Loucy (cell line): ENCODE data around the gene RTL1.

ENCODE experiments used
- H2AFZ ChIP-seq: fragments of 200-600 bp; sonication (generic); 2 replicates; pipeline ENCODE4 v1.6.0; 2016; ENCODE audit warnings: antibody characterized with exemption, mild to moderate bottlenecking, low read length, moderate library complexity
- H3F3A ChIP-seq: fragments of 200-600 bp; 2 replicates; pipeline ENCODE4 v1.6.0; 2016; ENCODE audit warnings: antibody characterized with exemption, low read depth, mild to moderate bottlenecking
- H3K27me3 ChIP-seq: fragments of 200-600 bp; sonication (generic); 2 replicates; pipeline ENCODE4 v1.6.1; 2014; ENCODE audit warnings: low read length, mild to moderate bottlenecking; ENCODE audit not compliant: insufficient read depth, poor library complexity, severe bottlenecking
- H3K36me3 ChIP-seq: fragments of 200-600 bp; sonication (generic); 2 replicates; pipeline ENCODE4 v1.6.1; 2016; ENCODE audit warnings: low read length; ENCODE audit not compliant: insufficient read depth
- H3K4me1 ChIP-seq: fragments of 200-600 bp; sonication (generic); 2 replicates; pipeline ENCODE4 v1.5.1; 2014; ENCODE audit warnings: low read length, mild to moderate bottlenecking; ENCODE audit not compliant: insufficient read depth, poor library complexity, severe bottlenecking
- H3K4me2 ChIP-seq: fragments of 200-600 bp; sonication (generic); 2 replicates; pipeline ENCODE4 v1.6.0; 2014; ENCODE audit warnings: antibody characterized with exemption, low read length, low read depth, mild to moderate bottlenecking; ENCODE audit not compliant: poor library complexity, severe bottlenecking
- H3K4me3 ChIP-seq: fragments of 200-600 bp; sonication (generic); 2 replicates; pipeline ENCODE4 v1.5.1; 2014; ENCODE audit warnings: low read length, mild to moderate bottlenecking, mixed read lengths; ENCODE audit not compliant: poor library complexity, severe bottlenecking
- H3K79me2 ChIP-seq: fragments of 200-600 bp; sonication (generic); 2 replicates; pipeline ENCODE4 v1.6.1; 2014; ENCODE audit warnings: low read length; ENCODE audit not compliant: insufficient read depth
- H3K9ac ChIP-seq: fragments of 200-600 bp; sonication (generic); 2 replicates; pipeline ENCODE4 v1.6.0; 2014; ENCODE audit warnings: mild to moderate bottlenecking, low read depth, low read length, moderate library complexity; ENCODE audit not compliant: poor library complexity, severe bottlenecking
- H3K9me2 ChIP-seq: fragments of 200-600 bp; sonication (generic); replicated peaks from 2 replicates; pipeline ENCODE4 v1.6.1; 2016; ENCODE audit warnings: low read depth, low read length, mixed read lengths
- H3K9me3 ChIP-seq: fragments of 200-600 bp; sonication (generic); 2 replicates; pipeline ENCODE4 v1.6.1; 2014; ENCODE audit warnings: mild to moderate bottlenecking, antibody characterized with exemption, low read length, low read depth; ENCODE audit not compliant: insufficient read depth
- H4K20me1 ChIP-seq: fragments of 200-600 bp; sonication (generic); 2 replicates; pipeline ENCODE4 v1.6.0; 2014; ENCODE audit warnings: antibody characterized with exemption, low read length, mild to moderate bottlenecking; ENCODE audit not compliant: insufficient read depth, poor library complexity, severe bottlenecking
- EZH2phosphoT487 ChIP-seq: fragments of 200-600 bp; IDR thresholded peaks from 2 replicates; pipeline ENCODE4 v1.6.1; 2018; ENCODE audit warnings: antibody characterized with exemption, mild to moderate bottlenecking, moderate library complexity, borderline replicate concordance
- TF ChIP-seq, protein P1 (sequence below): fragments of 200-600 bp; sonication (generic); conservative IDR thresholded peaks from 2 replicates; pipeline ENCODE4 v1.5.1; 2014; ENCODE audit warnings: mild to moderate bottlenecking, antibody characterized with exemption, low read length

The RTL1 gene

DNA sequence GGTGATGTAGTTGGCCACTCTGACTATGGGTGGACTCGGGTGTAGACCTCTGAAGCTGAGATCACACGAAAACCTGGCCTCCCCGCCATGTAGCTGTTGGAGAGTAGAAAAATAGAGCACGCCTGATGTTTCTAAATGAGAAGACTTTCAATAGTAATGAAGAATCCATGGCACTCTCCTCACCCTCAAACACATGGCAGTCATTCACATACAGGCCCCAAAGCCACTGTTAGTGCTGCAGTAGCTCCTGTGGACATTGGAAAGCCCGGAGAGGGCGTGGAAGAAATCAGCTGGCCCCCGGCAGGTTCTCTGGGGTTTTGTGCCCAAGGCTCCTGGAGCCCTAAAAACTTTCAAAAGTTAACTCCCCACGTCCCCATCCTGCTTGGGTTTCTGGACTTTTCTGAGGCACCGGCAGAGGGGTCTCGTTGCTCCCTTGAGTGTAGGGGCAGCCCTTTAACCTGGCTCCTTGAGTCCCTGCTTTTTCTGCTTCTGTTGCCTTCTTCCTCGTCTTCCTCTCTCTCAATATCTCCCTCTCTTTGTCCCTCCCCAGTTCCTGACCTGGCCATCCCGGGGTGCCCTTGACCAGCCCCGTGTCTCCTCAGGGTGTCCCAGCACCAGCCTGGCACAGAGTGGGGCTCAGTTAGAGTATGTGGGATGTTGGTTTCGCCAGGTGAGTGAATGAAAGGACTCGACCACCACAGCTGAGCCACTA is 69.3 kb downstream of the RTL1 start:
- Histone ChIP-seq H3K4me3 (no peak overlapping the region), H3K9me3 (no peaks in the 10 kb centered on the region), H3F3A (no peaks in the 10 kb centered on the region), H3K4me1 (no peaks in the 10 kb centered on the region), H3K27me3 (no peaks in the 10 kb centered on the region), H3K79me2 (no peaks in the 10 kb centered on the region), H3K9me2 (no peaks in the 10 kb centered on the region), H3K4me2 (no peak overlapping the region), H3K36me3 (no peaks in the 10 kb centered on the region), H4K20me1 (no peaks in the 10 kb centered on the region), H2AFZ (no peak overlapping the region), H3K9ac (no peak overlapping the region)
- no peak for TF ChIP-seq EZH2phosphoT487
- TF ChIP-seq, protein P1, sequence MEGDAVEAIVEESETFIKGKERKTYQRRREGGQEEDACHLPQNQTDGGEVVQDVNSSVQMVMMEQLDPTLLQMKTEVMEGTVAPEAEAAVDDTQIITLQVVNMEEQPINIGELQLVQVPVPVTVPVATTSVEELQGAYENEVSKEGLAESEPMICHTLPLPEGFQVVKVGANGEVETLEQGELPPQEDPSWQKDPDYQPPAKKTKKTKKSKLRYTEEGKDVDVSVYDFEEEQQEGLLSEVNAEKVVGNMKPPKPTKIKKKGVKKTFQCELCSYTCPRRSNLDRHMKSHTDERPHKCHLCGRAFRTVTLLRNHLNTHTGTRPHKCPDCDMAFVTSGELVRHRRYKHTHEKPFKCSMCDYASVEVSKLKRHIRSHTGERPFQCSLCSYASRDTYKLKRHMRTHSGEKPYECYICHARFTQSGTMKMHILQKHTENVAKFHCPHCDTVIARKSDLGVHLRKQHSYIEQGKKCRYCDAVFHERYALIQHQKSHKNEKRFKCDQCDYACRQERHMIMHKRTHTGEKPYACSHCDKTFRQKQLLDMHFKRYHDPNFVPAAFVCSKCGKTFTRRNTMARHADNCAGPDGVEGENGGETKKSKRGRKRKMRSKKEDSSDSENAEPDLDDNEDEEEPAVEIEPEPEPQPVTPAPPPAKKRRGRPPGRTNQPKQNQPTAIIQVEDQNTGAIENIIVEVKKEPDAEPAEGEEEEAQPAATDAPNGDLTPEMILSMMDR: no peak

DNA sequence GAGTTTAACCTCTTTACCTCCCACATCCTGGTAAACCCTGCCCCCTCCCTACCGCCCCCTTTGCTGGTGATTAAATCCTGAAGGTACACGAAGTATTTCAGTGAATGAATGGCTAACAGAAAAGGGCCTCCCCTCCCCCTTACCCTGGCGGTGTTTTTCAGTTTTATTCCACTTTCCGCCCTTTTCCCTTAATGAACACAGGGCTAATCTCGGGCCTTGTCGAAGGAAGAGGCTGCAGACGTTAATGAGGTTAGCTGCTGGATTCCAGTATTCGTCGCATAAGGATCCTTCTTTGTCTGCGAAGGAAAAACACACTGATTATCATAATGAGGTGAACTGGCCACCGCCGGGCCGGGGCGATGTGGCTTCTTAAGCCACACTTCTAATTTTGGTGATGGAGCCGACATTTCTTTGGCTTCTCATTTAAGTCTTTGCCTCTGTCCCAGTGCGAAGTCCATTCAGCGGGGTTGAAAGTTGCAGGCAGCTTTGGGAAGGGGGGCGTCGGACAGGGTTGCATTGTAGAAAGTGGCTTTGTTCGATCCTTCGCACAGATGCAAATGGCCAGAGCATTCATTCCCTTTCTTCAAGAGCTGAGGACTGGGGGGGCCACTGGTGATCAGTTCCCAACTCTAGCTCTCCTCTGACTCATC is 71.1 kb downstream of the RTL1 start:
- Histone ChIP-seq H3K4me3 (no peak overlapping the region), H3K79me2 (no peaks in the 10 kb centered on the region), H3K9ac (no peak overlapping the region), H3K9me3 (no peaks in the 10 kb centered on the region), H3F3A (no peaks in the 10 kb centered on the region), H3K9me2 (no peaks in the 10 kb centered on the region), H3K4me1 (no peaks in the 10 kb centered on the region), H4K20me1 (no peaks in the 10 kb centered on the region), H2AFZ (no peak overlapping the region), H3K36me3 (no peaks in the 10 kb centered on the region), H3K27me3 (no peaks in the 10 kb centered on the region), H3K4me2 (no peak overlapping the region)
- TF ChIP-seq EZH2phosphoT487: no peak
- TF ChIP-seq, protein P1: no peak

DNA sequence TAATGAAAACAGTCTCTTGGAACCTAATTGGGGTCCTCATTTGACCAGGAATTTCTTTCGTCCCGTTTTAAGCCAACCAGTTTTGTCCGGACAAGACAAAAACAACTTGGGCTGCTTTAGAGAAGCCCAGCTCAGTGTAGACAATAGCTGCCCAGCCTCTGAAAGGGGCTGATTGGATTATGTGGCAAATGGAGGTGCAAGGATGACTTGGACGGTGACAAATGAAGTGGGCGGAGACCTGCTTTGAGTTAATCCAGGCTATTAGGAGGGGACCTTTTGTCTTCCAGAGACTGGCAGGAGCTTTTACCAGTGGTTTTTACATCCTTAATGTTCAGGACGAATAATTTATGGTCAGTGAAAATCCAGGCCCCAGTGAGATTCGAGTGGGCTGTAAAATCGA is 72.8 kb downstream of the RTL1 start:
- no peak overlapping the region for H3K4me3 ChIP-seq
- no peak for TF ChIP-seq EZH2phosphoT487
- TF ChIP-seq, protein P1: no peak
- H3K9ac ChIP-seq: no peak overlapping the region
- H3K4me1 ChIP-seq: no peaks in the 10 kb centered on the region
- H3K9me3 ChIP-seq: no peaks in the 10 kb centered on the region; the same call in 1 of the 2 replicates
- H3K79me2 ChIP-seq: no peaks in the 10 kb centered on the region
- H3F3A ChIP-seq: no peaks in the 10 kb centered on the region
- no peak overlapping the region for H2AFZ ChIP-seq
- H3K36me3 ChIP-seq: no peaks in the 10 kb centered on the region
- no peaks in the 10 kb centered on the region for H3K27me3 ChIP-seq
- H3K9me2 ChIP-seq: no peaks in the 10 kb centered on the region
- H4K20me1 ChIP-seq: no peaks in the 10 kb centered on the region
- no peak overlapping the region for H3K4me2 ChIP-seq
